ENCODE results near the gene QARS1. TPM values are rescaled to one million over a fixed set of nuclear protein-coding genes. Genes with fewer than 3 reads are reported as not detected.

Gene QARS1
- total RNA-seq, 6 experiments from 2014 or later = 81.5 to 148 (median 93.5) TPM

GRCh38 chr3:49140080-49140479 is 35.5 kb upstream of the QARS1 start:
- Histone ChIP-seq H3K36me3 (no peaks in the 10 kb centered on the region), H3K27ac (no peak overlapping the region), H3K9me3 (no peaks in the 10 kb centered on the region), H3K4me1 (peaks cover 0 to 8% (median 2%) of the 10 kb centered on the region in 4 donors), H3K27me3 (no peaks in the 10 kb centered on the region), H3K4me3 (no peak overlapping the region)
- WGBS (ENCODE audit: insufficient coverage, low coverage, low lambda C conversion rate, missing lambda C conversion rate) = 73% methylated on average over 3 of the region's 3 CpGs
- DNase-seq = no peak
- no peak for ATAC-seq
- TF ChIP-seq POLR2A (IDR thresholded peaks at IDR 0.05) = no peak
- TF ChIP-seq CTCF (IDR thresholded peaks at IDR 0.05) = no peak
- intact Hi-C loops (cut with DNase I) = no loop called here

- Histone ChIP-seq H3K27ac (peak overlapping the region in 1 of 3 donors; percentile 0), H3K27me3 (no peaks in the 10 kb centered on the region), H3K4me3 (no peak overlapping the region), H3K4me1 (peaks cover 0 to 33% (median 12%) of the 10 kb centered on the region in 4 donors), H3K9me3 (no peaks in the 10 kb centered on the region), H3K36me3 (no peaks in the 10 kb centered on the region)
- ATAC-seq (peak in 3 of 4 donors; percentile 25 to 54 (median 42)), DNase-seq (peak in 2 of 3 donors; percentile 67 to 79)
- 8% methylated on average over 2 of the region's 4 CpGs for WGBS (ENCODE audit: insufficient coverage, low coverage, low lambda C conversion rate, missing lambda C conversion rate)
- TF ChIP-seq POLR2A (IDR thresholded peaks at IDR 0.05) = no peak
- TF ChIP-seq CTCF (IDR thresholded peaks at IDR 0.05) = no peak
- intact Hi-C loops (cut with DNase I) = no loop called here
Observed at GRCh38 chr3:49135499-49135898, 30.9 kb upstream of the QARS1 start.

GRCh38 chr3:49134471-49135265 is 30.1 kb upstream of the QARS1 start:
- Histone ChIP-seq H3K27ac (peak overlapping the region in 1 of 3 donors; percentile 65), H3K9me3 (no peaks in the 10 kb centered on the region), H3K36me3 (no peaks in the 10 kb centered on the region), H3K27me3 (no peaks in the 10 kb centered on the region), H3K4me3 (no peak overlapping the region), H3K4me1 (peaks cover 0 to 33% (median 12%) of the 10 kb centered on the region in 4 donors)
- DNase-seq (peak; percentile 51 to 85 (median 84)), ATAC-seq (peak; percentile 39 to 74 (median 61))
- intact Hi-C loops (cut with DNase I) = no loop called here
- WGBS (ENCODE audit: insufficient coverage, low coverage, low lambda C conversion rate, missing lambda C conversion rate) = 7% methylated on average over 2 of the region's 3 CpGs
- TF ChIP-seq CTCF (IDR thresholded peaks at IDR 0.05) = peak in 1 of 4 donors; percentile 6
- TF ChIP-seq POLR2A (IDR thresholded peaks at IDR 0.05) = no peak

- H3K36me3 ChIP-seq = no peaks in the 10 kb centered on the region
- H3K4me3 ChIP-seq = peak overlapping the region; percentile 68 to 73 (median 73)
- peak overlapping the region; percentile 56 to 76 (median 65) for H3K27ac ChIP-seq
- no peaks in the 10 kb centered on the region for H3K9me3 ChIP-seq
- TF ChIP-seq POLR2A (IDR thresholded peaks at IDR 0.05) = no peak
- TF ChIP-seq CTCF (IDR thresholded peaks at IDR 0.05) = no peak
- intact Hi-C loops (cut with DNase I) = no loop called here
- ATAC-seq = peak; percentile 78 to 86 (median 83)
- DNase-seq = peak; percentile 82 to 86 (median 85)
- H3K4me1 ChIP-seq = peaks cover 0 to 33% (median 12%) of the 10 kb centered on the region in 4 donors
- H3K27me3 ChIP-seq = no peaks in the 10 kb centered on the region
- 3% methylated on average over 23 of the region's 30 CpGs for WGBS (ENCODE audit: insufficient coverage, low coverage, low lambda C conversion rate, missing lambda C conversion rate)
Observed at GRCh38 chr3:49133226-49133951, 28.8 kb upstream of the QARS1 start.
